ENCODE measurements around the gene ATRN. TPM values are rescaled to one million over a fixed set of nuclear protein-coding genes. Genes with fewer than 3 reads are reported as not detected.

Gene ATRN
- total and polyA plus RNA-seq, 4 donors: 4.2 to 38.5 (median 21.2) TPM

GRCh38 chr20:3551681-3552434 lies 81.0 kb downstream of the ATRN start:
- H3K27me3 ChIP-seq (ENCODE audit: control insufficient read depth in 3 of 3, insufficient read depth in 3 of 3, low read length in 2 of 3): no peaks in the 10 kb centered on the region
- H3K36me3 ChIP-seq (ENCODE audit: control insufficient read depth in 4 of 4, insufficient read depth in 4 of 4, low read length in 4 of 4): peaks cover 0 to 23% (median 10%) of the 10 kb centered on the region in 4 donors
- H3K27ac ChIP-seq (ENCODE audit: low read depth in 1 of 2, low read length in 1 of 2): no peak overlapping the region
- no peak for TF ChIP-seq CTCF (IDR thresholded peaks at IDR 0.05; ENCODE audit: control extremely low read depth, extremely low read depth)
- ATAC-seq (ENCODE audit: insufficient read depth, low FRiP score): no peak
- H3K9ac ChIP-seq (ENCODE audit: insufficient read depth in 1 of 2, low read length in 2 of 2): no peak overlapping the region
- no peak for DNase-seq
- no peak overlapping the region for H3K4me3 ChIP-seq
- H3K9me3 ChIP-seq (ENCODE audit: control insufficient read depth in 4 of 4, insufficient read depth in 3 of 4, low read length in 3 of 4): no peaks in the 10 kb centered on the region
- no peaks in the 10 kb centered on the region for H3K4me1 ChIP-seq (ENCODE audit: control insufficient read depth in 5 of 5, insufficient read depth in 5 of 5, low read length in 5 of 5)

- no peak for DNase-seq
- no peak for TF ChIP-seq CTCF (IDR thresholded peaks at IDR 0.05; ENCODE audit: control extremely low read depth, extremely low read depth)
- ATAC-seq (ENCODE audit: insufficient read depth, low FRiP score): no peak
- Histone ChIP-seq H3K27me3 (ENCODE audit: control insufficient read depth in 3 of 3, insufficient read depth in 3 of 3, low read length in 2 of 3) (no peaks in the 10 kb centered on the region), H3K9ac (ENCODE audit: insufficient read depth in 1 of 2, low read length in 2 of 2) (no peak overlapping the region), H3K27ac (ENCODE audit: low read depth in 1 of 2, low read length in 1 of 2) (no peak overlapping the region), H3K4me1 (ENCODE audit: control insufficient read depth in 5 of 5, insufficient read depth in 5 of 5, low read length in 5 of 5) (no peaks in the 10 kb centered on the region), H3K4me3 (no peak overlapping the region), H3K36me3 (ENCODE audit: control insufficient read depth in 4 of 4, insufficient read depth in 4 of 4, low read length in 4 of 4) (peaks cover 0 to 19% (median 8%) of the 10 kb centered on the region in 4 donors), H3K9me3 (ENCODE audit: control insufficient read depth in 4 of 4, insufficient read depth in 3 of 4, low read length in 3 of 4) (no peaks in the 10 kb centered on the region)
- WGBS, 2 donors: 53 to 69% methylated on average over 3 of the region's 3 CpGs
These were observed 82.8 kb downstream of the ATRN start for GRCh38 chr20:3553663-3554062.

GRCh38 chr20:3557237-3557785 lies 86.5 kb downstream of the ATRN start:
- no peaks in the 10 kb centered on the region for H3K4me1 ChIP-seq (ENCODE audit: control insufficient read depth in 5 of 5, insufficient read depth in 5 of 5, low read length in 5 of 5)
- H3K36me3 ChIP-seq (ENCODE audit: control insufficient read depth in 4 of 4, insufficient read depth in 4 of 4, low read length in 4 of 4): peaks cover 0 to 10% (median 5%) of the 10 kb centered on the region in 4 donors
- no peak overlapping the region for H3K27ac ChIP-seq (ENCODE audit: low read depth in 1 of 2, low read length in 1 of 2)
- no peak overlapping the region for H3K4me3 ChIP-seq
- DNase-seq (no peak), ATAC-seq (ENCODE audit: insufficient read depth, low FRiP score) (no peak)
- no peaks in the 10 kb centered on the region for H3K27me3 ChIP-seq (ENCODE audit: control insufficient read depth in 3 of 3, insufficient read depth in 3 of 3, low read length in 2 of 3)
- no peaks in the 10 kb centered on the region for H3K9me3 ChIP-seq (ENCODE audit: control insufficient read depth in 4 of 4, insufficient read depth in 3 of 4, low read length in 3 of 4)
- H3K9ac ChIP-seq (ENCODE audit: insufficient read depth in 1 of 2, low read length in 2 of 2): no peak overlapping the region
- no peak for TF ChIP-seq CTCF (IDR thresholded peaks at IDR 0.05; ENCODE audit: control extremely low read depth, extremely low read depth)
- 41 to 73% methylated on average over 3 of the region's 3 CpGs for WGBS, 2 donors

All from lung (tissue), 12 donors.